ENCODE data around the gene ERMN.
"Not testable (repeated sequence)": the region's sequence is repeated elsewhere in the genome, so short reads cannot be mapped to it uniquely, and the experiment has no call there.

The ERMN gene

DNA sequence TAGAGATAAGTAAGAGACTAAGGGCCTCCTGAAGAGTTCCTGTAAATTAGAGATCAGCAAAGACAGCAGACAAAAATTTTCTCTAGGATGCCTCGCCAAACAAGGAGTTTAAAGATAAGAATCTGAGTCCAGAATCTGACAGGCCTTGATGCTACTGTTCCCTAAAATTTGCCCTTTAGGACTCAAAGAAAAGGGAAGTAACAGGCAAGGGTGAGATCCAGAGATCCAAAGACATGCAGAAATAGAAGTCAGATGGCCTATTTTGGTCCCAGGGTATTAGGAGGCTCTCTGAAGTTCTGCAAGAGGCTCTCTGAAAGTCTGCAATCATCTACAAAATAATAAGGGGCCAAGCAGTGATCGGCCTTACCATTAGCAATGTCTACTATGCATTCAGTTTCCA lies 35.1 kb downstream of the ERMN start:
- DNase-seq, result no peak

DNA sequence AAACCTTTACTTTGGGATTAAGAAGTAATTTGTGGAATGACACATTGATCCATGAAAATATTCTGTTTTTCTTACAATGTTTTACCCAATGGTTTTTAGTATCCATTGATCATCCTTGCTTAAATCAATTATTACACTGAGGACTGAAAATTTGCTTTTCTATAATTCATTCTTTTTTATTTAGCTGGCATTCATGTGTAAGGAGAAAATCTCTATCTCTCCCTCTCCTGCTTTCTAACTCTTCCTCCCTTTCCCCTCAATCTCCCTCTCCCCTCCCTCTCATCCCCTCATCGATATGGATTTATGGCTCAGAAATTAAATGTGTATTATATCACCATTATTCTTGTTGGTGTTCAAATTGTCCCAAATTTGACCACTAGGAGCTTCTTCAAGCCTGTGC lies 38.5 kb downstream of the ERMN start:
- no peak for DNase-seq

DNA sequence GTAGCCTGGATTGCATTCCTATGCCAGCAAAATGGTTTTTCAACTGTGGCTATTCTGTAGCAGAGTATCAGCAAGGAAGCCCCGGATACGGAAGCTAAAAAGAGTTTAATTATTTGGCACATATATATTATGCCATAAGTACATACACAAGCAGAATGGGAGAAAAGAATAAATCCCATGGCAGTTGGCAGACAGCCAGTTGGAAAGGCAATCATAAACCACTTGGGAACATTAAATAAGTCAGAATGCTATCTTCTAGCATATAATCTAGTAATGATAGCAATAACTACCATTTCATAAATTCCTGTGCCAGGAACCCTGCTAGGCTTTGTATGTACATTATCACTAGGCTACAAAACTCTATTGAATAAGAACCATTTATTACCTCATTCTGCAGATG lies 42.2 kb downstream of the ERMN start:
- DNase-seq, result no peak

- no peak for DNase-seq
Measured at GRCh38 chr2:157281316-157281715, 44.3 kb downstream of the ERMN start.

DNA sequence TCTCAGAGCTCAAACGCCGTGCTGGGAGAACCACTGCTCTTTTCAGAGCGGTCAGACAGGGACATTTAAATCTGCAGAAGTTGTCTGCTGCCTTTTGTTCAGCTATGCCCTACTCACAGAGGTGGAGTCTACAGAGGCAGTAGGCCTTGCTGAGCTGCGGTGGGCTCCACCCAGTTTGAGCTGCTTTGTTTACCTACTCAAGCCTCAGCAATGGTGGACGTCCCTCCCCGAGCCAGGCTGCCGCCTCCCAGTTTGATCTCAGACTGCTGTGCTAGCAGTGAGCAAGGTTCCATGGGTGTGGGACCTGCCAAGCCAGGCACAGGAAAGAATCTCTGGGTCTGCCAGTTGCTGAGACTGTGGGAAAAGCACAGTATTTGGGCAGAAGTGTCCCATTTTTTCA lies 46.3 kb downstream of the ERMN start:
- DNase-seq, result not testable (repeated sequence)

GRCh38 chr2:157271590-157272203 lies 53.9 kb downstream of the ERMN start:
- no peak for DNase-seq

DNA sequence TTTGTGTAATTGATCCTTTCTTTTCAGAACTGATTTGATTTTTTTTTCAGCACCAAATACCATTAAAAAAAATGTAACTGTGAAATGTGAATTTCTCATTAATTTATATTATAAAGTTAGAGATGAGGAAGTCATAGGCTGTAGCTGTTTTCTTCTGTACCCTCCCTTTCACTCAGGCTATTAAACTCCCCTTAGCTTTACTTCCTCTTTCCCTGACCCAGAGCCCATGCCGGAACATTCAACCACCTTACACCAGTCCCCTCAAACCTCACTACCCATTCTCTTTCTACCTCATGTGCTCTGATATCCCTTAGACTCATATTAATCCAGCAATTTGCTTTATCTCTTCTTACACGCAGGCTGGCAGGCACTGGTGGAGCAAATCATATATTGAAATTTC lies 55.7 kb downstream of the ERMN start:
- DNase-seq, result no peak

DNA sequence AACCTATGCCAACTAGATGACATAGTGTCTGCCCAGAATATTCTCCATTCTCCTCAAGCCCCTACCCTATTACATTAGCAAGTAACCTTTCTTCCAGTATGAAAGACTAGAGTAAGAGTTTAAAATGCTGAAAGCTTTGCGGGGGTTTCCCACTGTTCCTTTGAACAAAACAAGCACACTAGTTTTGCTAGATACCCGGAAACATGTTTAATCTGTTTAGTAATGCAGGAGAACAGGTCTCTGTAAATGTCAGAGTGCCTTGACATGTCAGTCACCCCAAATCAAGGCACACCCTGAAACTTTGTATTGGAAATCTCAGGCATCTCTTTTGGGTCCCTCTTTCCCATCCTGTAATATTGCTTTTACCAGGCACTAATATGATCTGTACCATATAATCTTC lies 56.6 kb downstream of the ERMN start:
- no peak for DNase-seq
